HEK293T (cell line): ENCODE data around the gene MATN1.

Source experiments
- CTCF ChIA-PET: fragments of 350-600 bp; formaldehyde crosslinking; extraction: SDS; loops from one replicate; lab custom pipeline; 2021; ENCODE audit warnings: antibody characterized with exemption, inconsistent platforms; lab: Yijun Ruan, JAX
- POLR2A ChIA-PET: fragments of 350-600 bp; formaldehyde crosslinking; extraction: SDS; loops from one replicate; lab custom pipeline; 2020; ENCODE audit warnings: antibody characterized with exemption, inconsistent platforms; lab: Yijun Ruan, JAX
- DNase-seq: peaks from one replicate; pipeline ENCODE4 v3.0.0; 2012; ENCODE audit warnings: mixed read lengths; ENCODE audit errors: extremely low spot score
- ARNT ChIP-seq: fragments of 450-650 bp; IDR thresholded peaks from 2 replicates; pipeline ENCODE4 v1.6.1; 2017; ENCODE audit warnings: mild to moderate bottlenecking
- BHLHE40 ChIP-seq: fragments of 450-650 bp; IDR thresholded peaks from 2 replicates; pipeline ENCODE4 v1.6.1; 2016; ENCODE audit warnings: mild to moderate bottlenecking, moderate library complexity, borderline replicate concordance
- CTBP1 ChIP-seq: fragments of 450-650 bp; IDR thresholded peaks from 2 replicates; pipeline ENCODE4 v1.6.1; 2016; ENCODE audit warnings: borderline replicate concordance
- ELF4 ChIP-seq: fragments of 450-650 bp; IDR thresholded peaks from 2 replicates; pipeline ENCODE4 v1.6.1; 2017; ENCODE audit warnings: antibody characterized with exemption
- FOXA1 ChIP-seq: fragments of 450-650 bp; IDR thresholded peaks from 2 replicates; pipeline ENCODE4 v1.6.1; 2016; ENCODE audit warnings: mild to moderate bottlenecking
- FOXK2 ChIP-seq: fragments of 450-650 bp; IDR thresholded peaks from 2 replicates; pipeline ENCODE4 v1.6.1; 2016; ENCODE audit warnings: mild to moderate bottlenecking
- FOXM1 ChIP-seq: fragments of 450-650 bp; IDR thresholded peaks from 2 replicates; pipeline ENCODE4 v1.6.1; 2017; ENCODE audit warnings: mild to moderate bottlenecking, borderline replicate concordance
- HDGF ChIP-seq: fragments of 450-650 bp; IDR thresholded peaks from 2 replicates; pipeline ENCODE4 v1.6.1; 2017; ENCODE audit warnings: antibody characterized with exemption, borderline replicate concordance
- L3MBTL2 ChIP-seq: fragments of 450-650 bp; conservative IDR thresholded peaks from 2 replicates; pipeline ENCODE4 v1.6.1; 2016; ENCODE audit warnings: mild to moderate bottlenecking
- LEF1 ChIP-seq: fragments of 450-650 bp; IDR thresholded peaks from 2 replicates; pipeline ENCODE4 v1.6.1; 2017; ENCODE audit warnings: mild to moderate bottlenecking, borderline replicate concordance
- NFRKB ChIP-seq: fragments of 450-650 bp; IDR thresholded peaks from 2 replicates; pipeline ENCODE4 v1.6.1; 2016; ENCODE audit warnings: mild to moderate bottlenecking, moderate library complexity
- PKNOX1 ChIP-seq: fragments of 450-650 bp; IDR thresholded peaks from 2 replicates; pipeline ENCODE4 v1.6.1; 2016
- SP1 ChIP-seq: fragments of 450-650 bp; IDR thresholded peaks from 2 replicates; pipeline ENCODE4 v1.6.1; 2017
- SUZ12 ChIP-seq: fragments of 450-650 bp; IDR thresholded peaks from 2 replicates; pipeline ENCODE4 v1.6.1; 2016; ENCODE audit warnings: mild to moderate bottlenecking
- TARDBP ChIP-seq: fragments of 450-650 bp; IDR thresholded peaks from 2 replicates; pipeline ENCODE4 v1.6.1; 2016
- ZNF384 ChIP-seq: fragments of 450-650 bp; IDR thresholded peaks from 2 replicates; pipeline ENCODE4 v1.6.1; 2016

Gene MATN1

GRCh38 chr1:30744060-30744756 is 20.8 kb upstream of the MATN1 start:
- no peak for TF ChIP-seq PKNOX1
- no peak for TF ChIP-seq BHLHE40
- no peak for TF ChIP-seq FOXM1
- no peak for TF ChIP-seq SUZ12
- TF ChIP-seq ZNF384: no peak
- no peak for TF ChIP-seq SP1
- no peak for TF ChIP-seq ELF4
- TF ChIP-seq ARNT: no peak
- no peak for TF ChIP-seq L3MBTL2
- no peak for TF ChIP-seq CTBP1
- no peak for TF ChIP-seq TARDBP
- TF ChIP-seq HDGF: no peak
- no peak for TF ChIP-seq FOXK2
- TF ChIP-seq LEF1: no peak
- TF ChIP-seq NFRKB: no peak
- TF ChIP-seq FOXA1: no peak
- ChIA-PET CTCF (interaction anchor here (0.6 to 1.2 kb wide), 2 partner anchors 17 to 35 kb away, joined by 3 to 4 read pairs; no protein-coding TSS in a partner anchor), POLR2A (interaction anchor here (0.9 kb wide), 1 partner anchor 11 kb away, joined by 3 read pairs; no protein-coding TSS in a partner anchor)
- no peak for DNase-seq

DNA sequence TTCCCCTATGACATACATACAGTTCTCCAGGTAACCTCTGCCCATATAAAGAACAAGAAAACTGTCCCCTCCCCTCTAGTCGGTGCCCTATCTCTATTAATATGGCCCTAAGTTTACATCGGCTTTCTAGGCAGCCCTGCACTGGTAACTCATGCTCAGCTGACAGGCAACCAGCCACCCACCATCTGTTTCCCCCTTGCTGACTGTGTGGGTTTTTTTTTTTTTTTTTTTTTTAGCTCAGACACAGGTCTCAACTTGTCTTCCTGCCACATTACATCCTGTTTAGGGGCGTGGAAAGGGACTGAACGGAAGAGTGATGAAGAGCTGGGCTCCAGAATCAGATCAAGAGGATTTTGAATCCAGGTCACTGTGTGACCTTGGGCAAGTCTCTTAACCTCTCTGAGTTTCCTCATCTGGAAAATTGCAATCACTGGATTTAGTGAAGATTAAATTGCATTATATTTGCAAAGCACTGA is 20.2 kb upstream of the MATN1 start:
- CTCF ChIA-PET: interaction anchor here (0.6 to 1.2 kb wide), 2 partner anchors 16 to 36 kb away, joined by 3 to 4 read pairs; no protein-coding TSS in a partner anchor
- POLR2A ChIA-PET: interaction anchor here (0.9 kb wide), 1 partner anchor 10 kb away, joined by 3 read pairs; no protein-coding TSS in a partner anchor
- TF ChIP-seq PKNOX1 (no peak), ELF4 (no peak), SP1 (no peak), ARNT (no peak), CTBP1 (no peak), ZNF384 (no peak), LEF1 (no peak), NFRKB (no peak), FOXA1 (no peak)
- no peak for DNase-seq

DNA sequence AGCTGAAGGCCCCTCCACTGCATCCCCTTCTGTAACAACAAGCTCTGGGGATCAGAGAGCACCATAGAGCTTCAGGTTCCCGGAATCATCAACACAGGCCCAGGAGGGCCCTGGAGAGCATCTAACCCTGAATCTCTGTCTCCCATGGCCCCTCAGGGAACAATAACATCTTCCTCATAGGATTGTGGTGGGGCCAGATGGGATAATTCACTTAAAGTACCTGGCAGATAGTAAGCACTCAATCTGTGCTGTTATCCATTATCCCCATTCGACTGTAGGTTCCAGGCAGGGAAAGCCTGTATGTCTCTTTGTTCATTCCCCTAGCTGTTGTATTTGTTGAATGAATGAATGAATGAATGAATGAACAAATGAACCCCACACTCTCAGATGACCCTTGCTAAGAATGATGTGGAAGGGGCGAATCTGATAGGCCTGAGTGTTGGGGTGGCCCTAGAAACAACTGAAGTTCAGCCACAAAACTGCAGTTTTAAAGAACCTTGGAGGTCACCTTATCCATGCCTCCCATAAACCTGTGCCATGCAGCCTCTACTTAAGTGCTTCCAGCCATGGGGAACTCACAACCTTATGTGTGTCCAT is 19.7 kb upstream of the MATN1 start:
- TF ChIP-seq LEF1 (no peak), NFRKB (no peak), ELF4 (no peak), L3MBTL2 (no peak), TARDBP (no peak), PKNOX1 (no peak), ARNT (no peak), FOXK2 (no peak), FOXM1 (no peak), HDGF (no peak), SP1 (no peak), ZNF384 (no peak), FOXA1 (no peak), SUZ12 (no peak), BHLHE40 (no peak), CTBP1 (no peak)
- CTCF ChIA-PET: interaction anchor here (0.8 kb wide), 1 partner anchor 37 kb away, joined by 3 read pairs; no protein-coding TSS in a partner anchor
- POLR2A ChIA-PET: no interaction called here
- DNase-seq: no peak

DNA sequence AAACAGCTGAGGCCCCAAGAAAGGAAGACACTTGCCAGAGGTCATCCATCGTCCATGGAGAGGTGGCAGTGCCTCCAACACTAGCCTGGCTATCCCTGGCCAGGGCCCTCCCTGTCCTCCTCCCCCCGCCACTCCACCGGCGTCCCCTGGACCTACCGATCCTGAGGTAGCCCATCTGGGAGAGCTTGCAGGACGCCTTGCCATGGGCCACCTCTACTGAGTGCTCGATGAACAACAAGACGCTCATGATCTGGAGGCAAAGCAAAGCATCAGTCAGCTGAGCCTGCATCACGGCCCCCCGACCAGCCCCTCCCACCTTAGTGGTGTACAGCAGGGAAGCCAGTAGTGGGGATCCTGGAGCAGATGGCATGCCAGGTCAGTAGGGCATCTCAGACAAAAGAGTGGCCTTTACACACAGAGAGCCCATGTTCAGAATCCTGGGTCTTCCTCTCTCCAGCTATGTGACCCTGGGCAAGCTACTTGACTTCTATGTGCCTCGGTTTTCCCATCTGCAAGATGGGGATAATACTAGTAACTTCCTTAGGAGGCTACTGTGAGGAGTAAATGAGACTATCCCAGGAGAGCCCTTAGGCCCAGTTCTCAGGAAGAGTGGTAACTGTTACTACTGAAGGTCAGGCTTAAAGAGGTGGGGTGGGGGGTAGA is 19.0 kb upstream of the MATN1 start:
- DNase-seq: no peak
- CTCF ChIA-PET: interaction anchor here (0.8 kb wide), 1 partner anchor 38 kb away, joined by 3 read pairs; no protein-coding TSS in a partner anchor
- POLR2A ChIA-PET: no interaction called here
- TF ChIP-seq LEF1 (no peak), FOXA1 (no peak), SUZ12 (no peak), HDGF (no peak), ZNF384 (no peak), ARNT (no peak), FOXK2 (no peak), NFRKB (no peak), TARDBP (no peak), L3MBTL2 (no peak), BHLHE40 (no peak), FOXM1 (no peak), PKNOX1 (no peak), ELF4 (no peak)
